HEK293 (cell line): ENCODE measurements around the gene ASCC3.
"Not testable (repeated sequence)": the region's sequence is repeated elsewhere in the genome, so short reads cannot be mapped to it uniquely, and the experiment has no call there.

Source experiments
- CTCF ChIA-PET: fragments of 350-600 bp; formaldehyde crosslinking; extraction: SDS; loops from one replicate; lab custom pipeline; 2021; ENCODE audit warnings: antibody characterized with exemption; lab: Yijun Ruan, JAX
- POLR2A ChIA-PET: fragments of 300-600 bp; formaldehyde crosslinking; extraction: SDS; loops from one replicate; lab custom pipeline; 2020; ENCODE audit warnings: antibody characterized with exemption, inconsistent platforms; lab: Yijun Ruan, JAX
- H3K27ac ChIP-seq: fragments of 200-500 bp; sonication (Bioruptor generic); 2 replicates; pipeline ENCODE4 v1.5.1; 2014; ENCODE audit warnings: low read depth, low read length, control low read depth, inconsistent platforms; ENCODE audit errors: extremely low read depth
- H3K36me3 ChIP-seq, 2 experiments: fragments of 200-500 bp in 1 of 2; sonication (Bioruptor generic) in 1 of 2; 1 replicate in 1 of 2; 2 replicates in 1 of 2; pipeline ENCODE4 v1.5.1; 2014 to 2017; ENCODE audit warnings: inconsistent platforms in 2 of 2, low read length in 2 of 2; ENCODE audit not compliant: control insufficient read depth in 2 of 2, insufficient read depth in 1 of 2
- H3K4me1 ChIP-seq: fragments of 200-500 bp; sonication (Bioruptor generic); 2 replicates; pipeline ENCODE4 v1.5.1; 2014; ENCODE audit warnings: mild to moderate bottlenecking, low read length, inconsistent platforms; ENCODE audit not compliant: control insufficient read depth, insufficient read depth
- H3K4me3 ChIP-seq: 2 replicates; pipeline ENCODE4 v1.5.1; 2011; ENCODE audit warnings: low read depth, mild to moderate bottlenecking, control low read depth, low read length, moderate library complexity
- H3K9me3 ChIP-seq: fragments of 200-500 bp; sonication (Bioruptor generic); 2 replicates; pipeline ENCODE4 v1.5.1; 2014; ENCODE audit warnings: low read depth, low read length, inconsistent platforms; ENCODE audit not compliant: control insufficient read depth, insufficient read depth
- AEBP2 ChIP-seq: fragments of 450-650 bp; formaldehyde crosslinking; IDR thresholded peaks from 2 replicates; pipeline ENCODE4 v1.5.1; 2016; ENCODE audit warnings: missing biosample characterization, missing genetic modification characterization, borderline replicate concordance
- BCL6B ChIP-seq: fragments of 450-650 bp; formaldehyde crosslinking; IDR thresholded peaks from 2 replicates; pipeline ENCODE4 v1.5.1; 2017; ENCODE audit warnings: missing biosample characterization, missing genetic modification characterization
- HOXD13 ChIP-seq: sonication (generic); formaldehyde crosslinking; IDR thresholded peaks from 2 replicates; pipeline ENCODE4 v1.8.0; 2022; ENCODE audit warnings: missing genetic modification reagents, borderline replicate concordance
- INSM2 ChIP-seq: fragments of 450-650 bp; formaldehyde crosslinking; IDR thresholded peaks from 2 replicates; pipeline ENCODE4 v1.5.1; 2016; ENCODE audit warnings: missing biosample characterization, missing genetic modification characterization
- KLF1 ChIP-seq: fragments of 450-650 bp; formaldehyde crosslinking; IDR thresholded peaks from 2 replicates; pipeline ENCODE4 v1.5.1; 2016; ENCODE audit warnings: missing biosample characterization, missing genetic modification characterization
- MYNN ChIP-seq: fragments of 450-650 bp; formaldehyde crosslinking; IDR thresholded peaks from 2 replicates; pipeline ENCODE4 v1.5.1; 2016; ENCODE audit warnings: missing biosample characterization, missing genetic modification characterization, borderline replicate concordance
- ZBTB44 ChIP-seq: fragments of 450-650 bp; IDR thresholded peaks from 2 replicates; pipeline ENCODE4 v1.5.1; 2018; ENCODE audit warnings: missing biosample characterization, mild to moderate bottlenecking, missing genetic modification characterization
- ZFHX2 ChIP-seq: fragments of 450-650 bp; formaldehyde crosslinking; conservative IDR thresholded peaks from 2 replicates; pipeline ENCODE4 v1.5.1; 2016; ENCODE audit warnings: missing biosample characterization, missing genetic modification characterization
- ZNF132 ChIP-seq: fragments of 450-650 bp; formaldehyde crosslinking; IDR thresholded peaks from 2 replicates; pipeline ENCODE4 v1.5.1; 2017; ENCODE audit warnings: missing biosample characterization, missing genetic modification characterization, borderline replicate concordance
- ZNF391 ChIP-seq: fragments of 450-650 bp; formaldehyde crosslinking; IDR thresholded peaks from 2 replicates; pipeline ENCODE4 v1.5.1; 2016; ENCODE audit warnings: low read depth, missing biosample characterization, missing genetic modification characterization, borderline replicate concordance
- ZNF404 ChIP-seq: fragments of 450-650 bp; formaldehyde crosslinking; IDR thresholded peaks from 2 replicates; pipeline ENCODE4 v1.5.1; 2017; ENCODE audit warnings: missing biosample characterization, missing genetic modification characterization
- ZNF48 ChIP-seq: fragments of 450-650 bp; formaldehyde crosslinking; IDR thresholded peaks from 2 replicates; pipeline ENCODE4 v1.5.1; 2016; ENCODE audit warnings: missing biosample characterization, missing genetic modification characterization
- ZNF530 ChIP-seq: fragments of 450-650 bp; formaldehyde crosslinking; IDR thresholded peaks from 2 replicates; pipeline ENCODE4 v1.5.1; 2016; ENCODE audit warnings: low read depth, missing biosample characterization, missing genetic modification characterization
- ZNF560 ChIP-seq: fragments of 450-650 bp; formaldehyde crosslinking; IDR thresholded peaks from 2 replicates; pipeline ENCODE4 v1.5.1; 2017; ENCODE audit warnings: missing biosample characterization, missing genetic modification characterization, borderline replicate concordance
- ZNF585B ChIP-seq: fragments of 450-650 bp; formaldehyde crosslinking; IDR thresholded peaks from 2 replicates; pipeline ENCODE4 v1.5.1; 2016; ENCODE audit warnings: missing biosample characterization, missing genetic modification characterization
- ZNF610 ChIP-seq: fragments of 450-650 bp; formaldehyde crosslinking; IDR thresholded peaks from 2 replicates; pipeline ENCODE4 v1.5.1; 2016; ENCODE audit warnings: missing biosample characterization, missing genetic modification characterization, borderline replicate concordance
- ZNF626 ChIP-seq: fragments of 450-650 bp; sonication (Bioruptor Pico); formaldehyde crosslinking; IDR thresholded peaks from 2 replicates; pipeline ENCODE4 v1.5.1; 2018; ENCODE audit warnings: missing biosample characterization, missing genetic modification characterization, inconsistent platforms
- ZNF660 ChIP-seq: fragments of 450-650 bp; IDR thresholded peaks from 2 replicates; pipeline ENCODE4 v1.5.1; 2018; ENCODE audit warnings: missing biosample characterization, mild to moderate bottlenecking, missing genetic modification characterization
- ZNF677 ChIP-seq: fragments of 450-650 bp; IDR thresholded peaks from 2 replicates; pipeline ENCODE4 v1.5.0; 2018; ENCODE audit warnings: missing biosample characterization, mild to moderate bottlenecking, missing genetic modification characterization, moderate library complexity
- ZNF785 ChIP-seq: fragments of 450-650 bp; formaldehyde crosslinking; IDR thresholded peaks from 2 replicates; pipeline ENCODE4 v1.5.1; 2016; ENCODE audit warnings: missing biosample characterization, missing genetic modification characterization
- ZNF792 ChIP-seq: fragments of 450-650 bp; formaldehyde crosslinking; IDR thresholded peaks from 2 replicates; pipeline ENCODE4 v1.5.1; 2016; ENCODE audit warnings: missing biosample characterization, missing genetic modification characterization

Gene ASCC3

GRCh38 chr6:100891079-100891478 lies 9.9 kb upstream of the ASCC3 start:
- POLR2A ChIA-PET = no interaction called here
- no peaks in the 10 kb centered on the region for H3K9me3 ChIP-seq

GRCh38 chr6:100890646-100891045 lies 9.5 kb upstream of the ASCC3 start:
- H3K9me3 ChIP-seq, H3K4me1 ChIP-seq, H3K4me3 ChIP-seq, H3K27ac ChIP-seq, POLR2A ChIA-PET, H3K36me3 ChIP-seq: not testable (repeated sequence)
- CTCF ChIA-PET = interaction anchor here (0.6 kb wide), 1 partner anchor 75 kb away, joined by 4 read pairs; no protein-coding TSS in a partner anchor

More at GRCh38 chr6:100891079-100891478, 9.9 kb upstream of the ASCC3 start:
- Histone ChIP-seq H3K27ac (no peak overlapping the region), H3K36me3 (no peaks in the 10 kb centered on the region), H3K4me3 (no peak overlapping the region), H3K4me1 (0 out of 2 replicates have a peak, but pooled peaks cover 2% of the 10 kb centered on the region)
- TF ChIP-seq ZNF610 (tag by site-specific recombination) (no peak), ZNF132 (no peak), ZNF792 (tag by site-specific recombination) (no peak), ZNF404 (tag by site-specific recombination) (no peak), ZNF585B (tag by site-specific recombination) (no peak), INSM2 (tag by site-specific recombination) (no peak), ZBTB44 (no peak), ZNF48 (tag by site-specific recombination) (no peak), AEBP2 (tag by site-specific recombination) (no peak), ZFHX2 (tag by site-specific recombination) (no peak), ZNF785 (tag by site-specific recombination) (no peak), ZNF530 (no peak)
- CTCF ChIA-PET = no interaction called here

- TF ChIP-seq BCL6B (no peak), HOXD13 (CRISPR knock-in tag) (no peak), ZNF560 (tag by site-specific recombination) (no peak), ZNF677 (tag by site-specific recombination) (no peak), ZNF792 (tag by site-specific recombination) (no peak), MYNN (tag by site-specific recombination) (no peak), ZNF391 (tag by site-specific recombination) (no peak), ZNF660 (no peak), ZNF626 (no peak), KLF1 (tag by site-specific recombination) (no peak)
- TF ChIP-seq, all 188 proteins: peak for 0
- ChIA-PET POLR2A (no interaction called here), CTCF (no interaction called here)
- no peaks in the 10 kb centered on the region for H3K9me3 ChIP-seq
- 0 out of 2 replicates have a peak, but pooled peaks cover 2% of the 10 kb centered on the region for H3K4me1 ChIP-seq
- H3K27ac ChIP-seq = no peak overlapping the region
- no peak overlapping the region for H3K4me3 ChIP-seq
- H3K36me3 ChIP-seq = no peaks in the 10 kb centered on the region
These were observed 8.2 kb upstream of the ASCC3 start for GRCh38 chr6:100889351-100889750.
